ENCODE results near the gene LCTL.
"Not testable (repeated sequence)": the region's sequence is repeated elsewhere in the genome, so short reads cannot be mapped to it uniquely, and the experiment has no call there.

DNA sequence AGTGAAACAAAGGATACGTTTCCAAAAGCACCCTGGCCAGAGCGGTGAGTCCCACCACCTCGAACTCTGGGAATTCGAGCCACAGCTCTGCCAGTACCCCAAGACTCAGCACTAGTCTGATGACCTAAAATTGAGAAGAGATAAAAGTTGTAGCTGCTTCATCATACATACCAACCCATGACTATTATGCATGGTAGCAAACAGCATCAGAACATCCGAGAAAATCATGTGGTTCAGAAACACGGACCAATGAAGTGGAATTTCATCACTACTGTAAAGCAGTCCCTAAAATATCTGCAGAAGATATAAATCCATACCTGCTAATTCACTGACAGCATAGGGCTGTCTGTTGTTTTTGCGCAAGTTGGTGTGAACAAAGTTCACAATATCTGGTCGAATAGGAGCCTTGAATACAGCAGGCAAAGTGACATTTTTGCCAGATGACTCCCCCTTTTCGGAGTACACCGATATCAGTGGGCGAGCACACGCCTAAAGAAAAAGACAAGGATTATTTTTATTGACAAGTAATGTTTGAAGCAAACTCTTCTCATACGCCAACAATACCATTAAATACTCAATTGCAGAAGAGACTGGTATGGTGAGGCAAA lies 62.7 kb downstream of the LCTL start:
- TF ChIP-seq POLR2AphosphoS5, EP300 (IDR thresholded peaks at IDR 0.05): not testable (repeated sequence)
- TF ChIP-seq, protein P1, sequence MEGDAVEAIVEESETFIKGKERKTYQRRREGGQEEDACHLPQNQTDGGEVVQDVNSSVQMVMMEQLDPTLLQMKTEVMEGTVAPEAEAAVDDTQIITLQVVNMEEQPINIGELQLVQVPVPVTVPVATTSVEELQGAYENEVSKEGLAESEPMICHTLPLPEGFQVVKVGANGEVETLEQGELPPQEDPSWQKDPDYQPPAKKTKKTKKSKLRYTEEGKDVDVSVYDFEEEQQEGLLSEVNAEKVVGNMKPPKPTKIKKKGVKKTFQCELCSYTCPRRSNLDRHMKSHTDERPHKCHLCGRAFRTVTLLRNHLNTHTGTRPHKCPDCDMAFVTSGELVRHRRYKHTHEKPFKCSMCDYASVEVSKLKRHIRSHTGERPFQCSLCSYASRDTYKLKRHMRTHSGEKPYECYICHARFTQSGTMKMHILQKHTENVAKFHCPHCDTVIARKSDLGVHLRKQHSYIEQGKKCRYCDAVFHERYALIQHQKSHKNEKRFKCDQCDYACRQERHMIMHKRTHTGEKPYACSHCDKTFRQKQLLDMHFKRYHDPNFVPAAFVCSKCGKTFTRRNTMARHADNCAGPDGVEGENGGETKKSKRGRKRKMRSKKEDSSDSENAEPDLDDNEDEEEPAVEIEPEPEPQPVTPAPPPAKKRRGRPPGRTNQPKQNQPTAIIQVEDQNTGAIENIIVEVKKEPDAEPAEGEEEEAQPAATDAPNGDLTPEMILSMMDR (IDR thresholded peaks at IDR 0.05) = not testable (repeated sequence)
